ENCODE data around the gene RXRA. TPM values are rescaled to one million over a fixed set of nuclear protein-coding genes. Genes with fewer than 3 reads are reported as not detected.

Gene RXRA
- total RNA-seq, 2 experiments from 2014 or later = 1.2 to 1.4 TPM

- no peak overlapping the region for H3K4me3 Mint-ChIP-seq
- no peaks in the 10 kb centered on the region for H3K4me1 Mint-ChIP-seq
- H3K27ac Mint-ChIP-seq = peak overlapping the region; percentile 46
- DNase-seq = no peak
- no peaks in the 10 kb centered on the region for H3K36me3 Mint-ChIP-seq (ENCODE audit: low read depth)
- H3K9me3 Mint-ChIP-seq = no peaks in the 10 kb centered on the region
- ChIA-PET POLR2A (no interaction called here), CTCF (no interaction called here)
- H3K27me3 Mint-ChIP-seq = no peaks in the 10 kb centered on the region
Measured at GRCh38 chr9:134364391-134365114, 38.3 kb downstream of the RXRA start.

- Mint-ChIP-seq H3K27me3 (no peaks in the 10 kb centered on the region), H3K36me3 (ENCODE audit: low read depth) (no peaks in the 10 kb centered on the region), H3K27ac (no peak overlapping the region), H3K4me3 (no peak overlapping the region), H3K4me1 (no peaks in the 10 kb centered on the region), H3K9me3 (no peaks in the 10 kb centered on the region)
- POLR2A ChIA-PET = no interaction called here
- CTCF ChIA-PET = no interaction called here
- DNase-seq = no peak
Measured at GRCh38 chr9:134365115-134365596, 38.9 kb downstream of the RXRA start.

GRCh38 chr9:134365791-134366222, 39.6 kb downstream of the RXRA start:
- no peak overlapping the region for H3K27ac Mint-ChIP-seq
- no peaks in the 10 kb centered on the region for H3K27me3 Mint-ChIP-seq
- CTCF ChIA-PET = interaction anchor here (1.4 kb wide), 1 partner anchor 77 kb away, joined by 3 read pairs; no protein-coding TSS in a partner anchor

GRCh38 chr9:134366223-134367031, 40.2 kb downstream of the RXRA start:
- ChIA-PET CTCF (interaction anchor here (1.4 kb wide), 1 partner anchor 76 kb away, joined by 3 read pairs; no protein-coding TSS in a partner anchor), POLR2A (no interaction called here)
- no peak for DNase-seq
- no peaks in the 10 kb centered on the region for H3K9me3 Mint-ChIP-seq
- H3K27me3 Mint-ChIP-seq = no peaks in the 10 kb centered on the region
- H3K4me3 Mint-ChIP-seq = no peak overlapping the region
- H3K36me3 Mint-ChIP-seq (ENCODE audit: low read depth) = no peaks in the 10 kb centered on the region
- no peaks in the 10 kb centered on the region for H3K4me1 Mint-ChIP-seq
- no peak overlapping the region for H3K27ac Mint-ChIP-seq

More at GRCh38 chr9:134365791-134366222, 39.6 kb downstream of the RXRA start:
- POLR2A ChIA-PET = no interaction called here
- H3K9me3 Mint-ChIP-seq = no peaks in the 10 kb centered on the region
- DNase-seq = no peak
- H3K36me3 Mint-ChIP-seq (ENCODE audit: low read depth) = no peaks in the 10 kb centered on the region
- no peaks in the 10 kb centered on the region for H3K4me1 Mint-ChIP-seq
- H3K4me3 Mint-ChIP-seq = no peak overlapping the region

GRCh38 chr9:134367061-134367460, 40.8 kb downstream of the RXRA start:
- DNase-seq = no peak
- H3K4me1 Mint-ChIP-seq = no peaks in the 10 kb centered on the region
- no peaks in the 10 kb centered on the region for H3K27me3 Mint-ChIP-seq
- H3K36me3 Mint-ChIP-seq (ENCODE audit: low read depth) = no peaks in the 10 kb centered on the region
- ChIA-PET POLR2A (no interaction called here), CTCF (interaction anchor here (1.4 kb wide), 1 partner anchor 76 kb away, joined by 3 read pairs; no protein-coding TSS in a partner anchor)
- H3K9me3 Mint-ChIP-seq = no peaks in the 10 kb centered on the region
- no peak overlapping the region for H3K4me3 Mint-ChIP-seq
- H3K27ac Mint-ChIP-seq = no peak overlapping the region

- Mint-ChIP-seq H3K27ac (no peak overlapping the region), H3K9me3 (no peaks in the 10 kb centered on the region), H3K36me3 (ENCODE audit: low read depth) (no peaks in the 10 kb centered on the region), H3K4me3 (no peak overlapping the region), H3K4me1 (no peaks in the 10 kb centered on the region), H3K27me3 (no peaks in the 10 kb centered on the region)
- POLR2A ChIA-PET = no interaction called here
- DNase-seq = no peak
- CTCF ChIA-PET = no interaction called here
Measured at GRCh38 chr9:134367791-134368490, 41.7 kb downstream of the RXRA start.

GRCh38 chr9:134368571-134368970, 42.3 kb downstream of the RXRA start:
- Mint-ChIP-seq H3K9me3 (no peaks in the 10 kb centered on the region), H3K27ac (no peak overlapping the region), H3K4me1 (no peaks in the 10 kb centered on the region), H3K27me3 (no peaks in the 10 kb centered on the region), H3K4me3 (no peak overlapping the region), H3K36me3 (ENCODE audit: low read depth) (no peaks in the 10 kb centered on the region)
- DNase-seq = no peak
- CTCF ChIA-PET = no interaction called here
- POLR2A ChIA-PET = no interaction called here

- Mint-ChIP-seq H3K4me3 (no peak overlapping the region), H3K27me3 (no peaks in the 10 kb centered on the region), H3K4me1 (no peaks in the 10 kb centered on the region), H3K36me3 (ENCODE audit: low read depth) (no peaks in the 10 kb centered on the region), H3K9me3 (no peaks in the 10 kb centered on the region), H3K27ac (no peak overlapping the region)
- no peak for DNase-seq
- POLR2A ChIA-PET = no interaction called here
- CTCF ChIA-PET = interaction anchor here (0.9 kb wide), 1 partner anchor 66 kb away, joined by 3 read pairs; no protein-coding TSS in a partner anchor
Measured at GRCh38 chr9:134369416-134370212, 43.4 kb downstream of the RXRA start.

- Mint-ChIP-seq H3K9me3 (no peaks in the 10 kb centered on the region), H3K4me3 (no peak overlapping the region), H3K36me3 (ENCODE audit: low read depth) (no peaks in the 10 kb centered on the region), H3K27ac (no peak overlapping the region), H3K27me3 (no peaks in the 10 kb centered on the region), H3K4me1 (no peaks in the 10 kb centered on the region)
- CTCF ChIA-PET = interaction anchor here (0.9 kb wide), 1 partner anchor 66 kb away, joined by 3 read pairs; no protein-coding TSS in a partner anchor
- DNase-seq = no peak
- POLR2A ChIA-PET = no interaction called here
Measured at GRCh38 chr9:134370213-134370492, 43.9 kb downstream of the RXRA start.

- Mint-ChIP-seq H3K36me3 (ENCODE audit: low read depth) (no peaks in the 10 kb centered on the region), H3K4me3 (no peak overlapping the region), H3K4me1 (no peaks in the 10 kb centered on the region), H3K27me3 (no peaks in the 10 kb centered on the region), H3K27ac (no peak overlapping the region), H3K9me3 (no peaks in the 10 kb centered on the region)
- DNase-seq = no peak
- ChIA-PET POLR2A (no interaction called here), CTCF (interaction anchor here (0.9 kb wide), 1 partner anchor 65 kb away, joined by 3 read pairs; no protein-coding TSS in a partner anchor)
Measured at GRCh38 chr9:134370638-134371037, 44.4 kb downstream of the RXRA start.

GRCh38 chr9:134371731-134372130, 45.5 kb downstream of the RXRA start:
- Mint-ChIP-seq H3K9me3 (no peaks in the 10 kb centered on the region), H3K4me3 (no peak overlapping the region), H3K27ac (no peak overlapping the region), H3K36me3 (ENCODE audit: low read depth) (no peaks in the 10 kb centered on the region), H3K4me1 (no peaks in the 10 kb centered on the region), H3K27me3 (no peaks in the 10 kb centered on the region)
- ChIA-PET CTCF (no interaction called here), POLR2A (no interaction called here)
- no peak for DNase-seq

GRCh38 chr9:134372581-134373267, 46.5 kb downstream of the RXRA start:
- peak overlapping the region; percentile 50 for H3K27ac Mint-ChIP-seq
- H3K9me3 Mint-ChIP-seq = no peaks in the 10 kb centered on the region
- H3K4me3 Mint-ChIP-seq = no peak overlapping the region
- ChIA-PET POLR2A (no interaction called here), CTCF (interaction anchor here (0.8 kb wide), 1 partner anchor 19 kb away, joined by 3 read pairs; no protein-coding TSS in a partner anchor)
- H3K4me1 Mint-ChIP-seq = no peaks in the 10 kb centered on the region
- no peaks in the 10 kb centered on the region for H3K27me3 Mint-ChIP-seq
- DNase-seq = no peak
- H3K36me3 Mint-ChIP-seq (ENCODE audit: low read depth) = no peaks in the 10 kb centered on the region
